ENCODE measurements around the gene C14orf180. TPM values are rescaled to one million over a fixed set of nuclear protein-coding genes. Genes with fewer than 3 reads are reported as not detected.

Gene C14orf180
- total RNA-seq, 1 donor from 2014 or later, result 44.1 TPM

DNA sequence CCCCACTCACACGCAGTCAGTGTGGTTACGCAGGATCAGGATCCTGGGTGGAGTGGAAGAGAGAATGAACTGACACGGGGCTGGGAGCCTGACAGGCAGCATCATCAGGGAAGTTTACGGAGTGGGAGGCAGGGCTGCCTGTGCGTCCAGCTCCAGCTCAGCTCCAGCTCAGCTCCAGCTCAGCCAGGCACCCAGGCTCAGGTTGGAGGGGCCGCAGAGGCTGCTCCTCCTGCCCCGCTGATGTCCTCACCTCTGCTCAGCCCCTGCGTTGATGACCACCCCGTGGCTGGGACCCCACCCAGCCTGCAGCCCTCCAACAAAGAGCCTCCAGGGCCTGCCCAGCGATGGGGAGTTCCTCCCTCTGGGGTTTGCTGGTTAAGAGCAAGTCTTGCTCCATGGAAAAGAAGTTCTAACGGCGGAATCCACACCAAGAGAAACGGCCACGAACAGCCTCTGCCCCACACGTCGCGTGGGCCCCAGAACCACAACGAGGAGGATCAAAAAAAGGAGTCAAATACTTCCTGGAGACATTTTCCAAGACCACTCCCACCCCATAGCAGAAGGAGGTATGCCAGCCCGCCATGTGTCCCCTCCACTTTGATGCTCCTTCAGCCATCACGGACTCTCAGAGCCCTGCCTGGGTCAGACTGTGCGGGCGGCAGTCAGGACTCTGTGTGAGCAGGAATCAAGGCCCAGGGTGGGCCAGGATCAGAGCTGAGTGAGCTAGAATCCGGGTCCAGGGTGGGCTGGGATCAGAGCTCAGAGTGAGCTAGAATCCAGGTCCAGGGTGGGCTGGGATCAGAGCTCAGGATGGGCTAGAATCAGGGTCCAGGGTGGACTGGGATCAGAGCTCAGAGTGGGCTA, 17.7 kb upstream of the C14orf180 start:
- H3K4me3 ChIP-seq, result no peak overlapping the region
- peaks cover 26% of the 10 kb centered on the region for H3K4me1 ChIP-seq
- H3K36me3 ChIP-seq, result no peaks in the 10 kb centered on the region
- peaks cover 47% of the 10 kb centered on the region for H3K27me3 ChIP-seq (ENCODE audit: low read depth)
- no peaks in the 10 kb centered on the region for H3K9me3 ChIP-seq (replicated peaks)
- intact Hi-C loops (cut with micrococcal nuclease), result no loop called here
- no peak for TF ChIP-seq CTCF (IDR thresholded peaks at IDR 0.05; ENCODE audit: borderline replicate concordance)
- no peak for DNase-seq
- H3K27ac ChIP-seq (replicated peaks), result no peak overlapping the region

DNA sequence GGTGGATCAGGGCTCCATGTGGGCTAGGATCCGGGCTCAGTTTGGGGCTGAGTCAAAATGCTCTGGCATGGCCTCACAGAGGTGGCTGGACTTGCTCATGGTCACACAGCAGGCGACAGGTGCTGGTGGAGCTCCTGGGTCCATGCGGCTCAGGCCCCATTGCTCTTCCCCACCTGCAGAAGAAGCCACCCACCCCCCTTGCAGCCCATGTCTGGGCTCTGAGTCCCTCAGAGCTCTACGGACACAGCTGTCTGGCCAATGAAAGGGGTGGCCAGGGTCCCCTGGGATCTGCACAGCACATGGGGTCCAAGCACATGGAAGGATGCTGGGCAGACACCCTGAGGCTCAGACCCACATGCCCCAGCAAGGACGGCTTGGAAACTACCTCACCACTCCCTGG, 17.0 kb upstream of the C14orf180 start:
- TF ChIP-seq CTCF (IDR thresholded peaks at IDR 0.05; ENCODE audit: borderline replicate concordance), result no peak
- no peak for DNase-seq
- Histone ChIP-seq H3K36me3 (no peaks in the 10 kb centered on the region), H3K27ac (replicated peaks) (no peak overlapping the region), H3K4me1 (peaks cover 26% of the 10 kb centered on the region), H3K27me3 (ENCODE audit: low read depth) (peaks cover 47% of the 10 kb centered on the region), H3K9me3 (replicated peaks) (no peaks in the 10 kb centered on the region), H3K4me3 (no peak overlapping the region)
- intact Hi-C loops (cut with micrococcal nuclease), result no loop called here

GRCh38 chr14:104563191-104563741, 16.3 kb upstream of the C14orf180 start:
- intact Hi-C loops (cut with micrococcal nuclease), result no loop called here
- no peak overlapping the region for H3K4me3 ChIP-seq
- H3K4me1 ChIP-seq, result peaks cover 26% of the 10 kb centered on the region
- H3K9me3 ChIP-seq (replicated peaks), result no peaks in the 10 kb centered on the region
- no peak for TF ChIP-seq CTCF (IDR thresholded peaks at IDR 0.05; ENCODE audit: borderline replicate concordance)
- no peaks in the 10 kb centered on the region for H3K36me3 ChIP-seq
- peaks cover 52% of the 10 kb centered on the region for H3K27me3 ChIP-seq (ENCODE audit: low read depth)
- H3K27ac ChIP-seq (replicated peaks), result no peak overlapping the region
- DNase-seq, result no peak

DNA sequence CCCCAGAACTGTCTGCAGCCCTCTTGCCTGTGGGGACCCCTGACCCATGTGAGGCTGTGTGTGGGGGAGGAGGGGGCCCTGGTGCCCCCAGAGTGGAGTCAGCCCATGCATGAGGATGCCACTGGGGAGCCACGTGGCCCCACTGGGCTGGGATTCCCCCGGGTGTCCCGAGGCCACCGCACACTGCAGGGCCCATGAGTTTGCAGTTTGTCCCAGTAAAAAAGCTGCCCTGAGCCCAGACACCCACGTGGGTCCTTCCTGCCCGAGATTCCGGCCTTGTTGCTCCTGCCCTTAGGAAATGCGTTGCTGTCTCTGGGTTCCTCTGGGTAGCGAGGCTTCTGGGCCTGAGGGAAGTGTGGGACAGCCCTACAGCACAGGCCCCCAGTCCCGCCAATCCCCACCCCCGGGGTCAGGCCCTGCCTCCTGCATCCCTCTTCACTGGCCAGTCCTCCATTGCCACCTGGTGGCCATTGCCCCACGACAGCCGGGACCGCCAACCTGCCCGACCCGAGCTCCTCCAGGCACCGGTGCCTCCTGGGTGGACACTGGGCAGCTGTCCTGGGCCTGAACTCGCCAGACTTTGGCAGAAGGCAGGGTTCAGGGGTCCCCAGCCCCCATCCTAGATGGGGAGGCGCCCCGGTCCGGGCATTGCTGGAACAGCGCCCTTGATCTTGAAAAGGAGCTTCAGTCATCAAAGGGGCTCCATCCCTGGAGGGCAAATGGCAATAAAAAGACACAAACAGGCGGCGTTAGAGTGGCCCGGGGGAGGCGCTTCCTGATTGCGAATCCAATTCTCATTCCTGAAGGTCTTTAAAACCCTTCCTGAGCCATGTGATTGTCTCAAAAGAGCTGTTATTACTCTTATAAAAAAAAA, 15.6 kb upstream of the C14orf180 start:
- TF ChIP-seq CTCF (IDR thresholded peaks at IDR 0.05; ENCODE audit: borderline replicate concordance), result peak; percentile 88
- H3K36me3 ChIP-seq, result no peaks in the 10 kb centered on the region
- DNase-seq, result peak; percentile 67
- intact Hi-C loops (cut with micrococcal nuclease), result no loop called here
- H3K27ac ChIP-seq (replicated peaks), result no peak overlapping the region
- H3K4me1 ChIP-seq, result peaks cover 26% of the 10 kb centered on the region
- H3K27me3 ChIP-seq (ENCODE audit: low read depth), result peaks cover 59% of the 10 kb centered on the region
- H3K4me3 ChIP-seq, result no peak overlapping the region
- no peaks in the 10 kb centered on the region for H3K9me3 ChIP-seq (replicated peaks)
